Small intestine (tissue), 7 donors: ENCODE results near the gene IL1RAPL1. TPM values are rescaled to one million over a fixed set of nuclear protein-coding genes. Genes with fewer than 3 reads are reported as not detected.
A peak's percentile ranks its signal among the peaks of the same experiment; 100 is the strongest.

Experiments used
- DNase-seq, 2 donors: peaks; one replicate each; pipeline versions ENCODE4 v3.0.0 to v3.0.0-alpha.2; 2013
- FAIRE-seq: peaks from 2 replicates; lab custom pipeline; 2012; peaks lifted over from hg19 to GRCh38; lab: Jason Lieb, UNC
- H3K27ac ChIP-seq, 3 donors: one replicate each; pipeline ENCODE4 v1.5.1; 2013; ENCODE audit warnings: low read length in 2 of 3, mild to moderate bottlenecking in 2 of 3, control low read depth in 1 of 3, inconsistent platforms in 1 of 3, low read depth in 1 of 3, moderate library complexity in 1 of 3
- H3K27me3 ChIP-seq, 3 donors: one replicate each; pipeline ENCODE4 v1.6.1; 2013; ENCODE audit warnings: low read length in 3 of 3, inconsistent platforms in 1 of 3; ENCODE audit not compliant: control insufficient read depth in 3 of 3, insufficient read depth in 3 of 3
- H3K36me3 ChIP-seq, 3 donors: one replicate each; pipeline ENCODE4 v1.6.1; 2013; ENCODE audit warnings: low read length in 3 of 3, inconsistent platforms in 1 of 3, low read depth in 1 of 3, mild to moderate bottlenecking in 1 of 3, moderate library complexity in 1 of 3; ENCODE audit not compliant: control insufficient read depth in 3 of 3, insufficient read depth in 2 of 3
- H3K4me1 ChIP-seq, 3 donors: one replicate each; pipeline ENCODE4 v1.6.1; 2013; ENCODE audit warnings: low read length in 2 of 3, inconsistent platforms in 1 of 3, low read depth in 1 of 3, mild to moderate bottlenecking in 1 of 3, moderate library complexity in 1 of 3; ENCODE audit not compliant: control insufficient read depth in 3 of 3, insufficient read depth in 2 of 3
- H3K4me3 ChIP-seq, 3 donors: one replicate each; pipeline ENCODE4 v1.5.1; 2013; ENCODE audit warnings: low read length in 3 of 3, control low read depth in 1 of 3, inconsistent platforms in 1 of 3, low read depth in 1 of 3, mild to moderate bottlenecking in 1 of 3, moderate library complexity in 1 of 3
- H3K9me3 ChIP-seq, 2 donors: one replicate each; pipeline ENCODE4 v1.6.1; 2013; ENCODE audit warnings: low read depth in 1 of 2, low read length in 1 of 2; ENCODE audit not compliant: control insufficient read depth in 2 of 2, insufficient read depth in 1 of 2
- WGBS, 3 donors: extraction: QIAGEN DNeasy Blood & Tissue Kit; methylation state at CpG; one replicate each; pipeline ENCODE4 v1.1.7; 2013; 5-methylcytosine and 5-hydroxymethylcytosine counted together
- polyA plus RNA-seq, 4 donors: library from polyadenylated mRNA; stranded (reverse) in 3 of 4; unstranded in 1 of 4; fragments of 200-250 nt in 3 of 4; fragments of 120-200 nt in 1 of 4; gene quantifications; one replicate each; pipeline versions ENCODE4 v1.2.1 to v1.2.3, GENCODE V29; 2013
- donor health status: healthy with polysubstance abuse.
- donor health status: control.
- donor health status: control.
- donor health status: Bipolar disorder and iron deficiency.
- donor health status: healthy.

Gene IL1RAPL1
- polyA plus RNA-seq, 4 donors, result 0.04 to 0.27 TPM; not detected in 2

DNA sequence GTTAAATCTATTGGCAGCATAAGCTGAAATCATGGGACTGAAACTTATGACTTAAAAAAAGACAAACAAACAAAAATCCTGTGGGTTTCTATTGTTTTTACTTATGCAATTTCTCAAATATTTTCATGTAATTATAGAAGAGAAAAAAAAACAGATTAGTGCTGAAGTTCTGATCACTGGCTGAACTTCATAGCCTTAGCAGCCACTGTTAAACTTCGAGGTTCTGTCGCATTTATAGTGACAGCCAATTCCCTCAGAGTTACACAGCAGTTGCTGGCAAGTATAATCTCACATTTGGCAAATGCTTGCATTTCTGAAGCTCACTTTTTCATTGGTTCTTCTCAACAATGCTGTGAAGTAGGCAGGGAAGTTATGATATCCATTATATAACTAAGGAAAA is 879.2 kb downstream of the IL1RAPL1 start:
- FAIRE-seq, result no peak
- no peak for DNase-seq
- 65 to 75% (median 66%) methylated on average over 2 of the region's 2 CpGs for WGBS, 3 donors
- Histone ChIP-seq H3K4me3 (no peak overlapping the region), H3K9me3 (no peaks in the 10 kb centered on the region), H3K4me1 (no peaks in the 10 kb centered on the region), H3K27me3 (no peaks in the 10 kb centered on the region), H3K36me3 (no peaks in the 10 kb centered on the region), H3K27ac (no peak overlapping the region)

DNA sequence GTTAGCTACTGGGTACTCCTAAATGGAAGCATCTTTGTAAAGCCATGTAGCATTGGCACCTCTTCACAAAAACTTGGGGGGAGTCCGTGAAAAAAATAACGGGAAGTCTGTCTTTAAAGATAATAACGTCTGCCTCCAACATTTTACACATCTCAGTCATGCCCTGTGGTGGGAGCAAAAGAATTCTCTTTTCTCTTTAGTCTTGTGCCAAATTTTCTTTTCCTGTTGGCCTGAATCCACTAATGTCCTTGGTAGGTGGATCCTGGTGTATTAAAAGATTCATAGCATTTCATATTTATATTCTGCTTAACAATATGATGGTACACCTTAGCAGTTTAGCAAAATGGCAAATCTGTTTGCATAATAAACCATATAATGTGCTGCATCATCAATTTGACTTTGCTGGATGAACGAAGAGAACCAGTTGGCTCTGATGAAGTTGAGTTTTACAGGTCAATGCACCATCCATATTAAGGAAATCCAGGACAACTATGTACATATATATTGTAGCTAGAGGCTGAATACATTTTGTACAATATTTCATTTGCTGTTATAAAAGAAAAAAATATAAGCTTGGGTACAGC is 881.8 kb downstream of the IL1RAPL1 start:
- DNase-seq (no peak), FAIRE-seq (no peak)
- Histone ChIP-seq H3K4me3 (no peak overlapping the region), H3K4me1 (no peaks in the 10 kb centered on the region), H3K36me3 (no peaks in the 10 kb centered on the region), H3K9me3 (no peaks in the 10 kb centered on the region), H3K27me3 (no peaks in the 10 kb centered on the region), H3K27ac (no peak overlapping the region)
- WGBS, 3 donors, result 45 to 54% (median 48%) methylated on average over 4 of the region's 4 CpGs

DNA sequence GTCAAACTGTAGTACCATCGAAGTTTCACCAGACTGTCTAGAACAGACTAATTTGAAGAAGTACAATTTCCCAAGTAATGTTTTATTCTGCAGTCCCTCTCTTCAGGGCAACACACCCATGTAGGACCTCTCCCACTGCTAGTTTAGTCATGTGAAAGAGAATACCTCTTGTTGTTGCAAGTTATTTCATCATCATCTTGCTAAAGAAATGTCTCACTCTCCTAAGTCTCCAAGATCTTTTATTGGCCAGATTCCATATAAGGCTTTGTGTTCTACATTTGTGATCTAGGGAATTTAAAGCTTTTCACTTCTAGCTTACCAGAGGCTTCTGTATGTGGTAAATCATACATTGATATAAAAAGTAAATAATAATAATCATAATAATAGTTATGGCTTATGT is 882.8 kb downstream of the IL1RAPL1 start:
- FAIRE-seq, result no peak
- Histone ChIP-seq H3K36me3 (no peaks in the 10 kb centered on the region), H3K4me3 (no peak overlapping the region), H3K27me3 (no peaks in the 10 kb centered on the region), H3K4me1 (no peaks in the 10 kb centered on the region), H3K9me3 (no peaks in the 10 kb centered on the region), H3K27ac (no peak overlapping the region)
- 50 to 82% (median 77%) methylated on average over 1 of the region's 1 CpG for WGBS, 3 donors
- no peak for DNase-seq

DNA sequence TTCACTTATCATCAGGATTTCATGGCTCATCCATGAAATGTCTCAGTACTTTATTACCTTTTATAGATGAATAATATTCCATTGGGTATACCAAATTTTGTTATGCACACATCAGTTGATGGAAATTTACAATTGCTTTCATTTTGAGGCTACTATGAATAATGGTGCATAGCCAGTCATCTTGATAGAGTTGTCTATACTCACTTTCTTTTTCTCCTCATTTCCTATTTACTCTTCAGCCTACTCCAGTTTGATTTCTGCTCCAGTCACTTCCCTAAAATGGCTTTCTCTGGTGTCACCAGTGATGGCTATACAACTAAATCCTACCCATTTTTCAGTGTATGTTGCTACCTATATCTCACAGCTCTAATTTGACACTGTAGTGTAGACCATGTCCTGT is 884.6 kb downstream of the IL1RAPL1 start:
- Histone ChIP-seq H3K9me3 (no peaks in the 10 kb centered on the region), H3K27ac (no peak overlapping the region), H3K4me1 (no peaks in the 10 kb centered on the region), H3K36me3 (no peaks in the 10 kb centered on the region), H3K4me3 (no peak overlapping the region), H3K27me3 (no peaks in the 10 kb centered on the region)
- DNase-seq (no peak), FAIRE-seq (no peak)

DNA sequence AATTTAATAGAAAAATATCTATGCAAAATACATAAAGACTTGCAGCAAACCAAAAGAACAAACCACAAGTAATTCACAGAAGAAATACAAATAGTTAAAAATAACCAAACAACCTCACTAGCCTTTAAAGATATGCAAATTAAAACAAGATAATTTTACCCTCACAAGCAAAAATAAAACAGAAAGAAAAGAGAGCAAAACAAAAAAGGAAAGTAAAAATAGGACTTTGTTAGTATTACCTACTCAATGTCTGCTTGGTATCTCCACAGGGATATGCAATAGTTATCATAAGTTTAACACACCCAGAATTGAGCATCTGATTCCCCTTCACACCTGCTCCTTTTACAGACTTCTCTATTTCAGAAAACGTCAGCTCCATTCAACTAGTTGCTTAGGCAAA is 890.6 kb downstream of the IL1RAPL1 start:
- H3K4me1 ChIP-seq, result no peaks in the 10 kb centered on the region
- no peaks in the 10 kb centered on the region for H3K27me3 ChIP-seq
- WGBS, 3 donors, result 21 to 45% (median 39%) methylated on average over 1 of the region's 1 CpG
- DNase-seq (no peak), FAIRE-seq (no peak)
- no peak overlapping the region for H3K27ac ChIP-seq
- H3K9me3 ChIP-seq, result no peaks in the 10 kb centered on the region
- no peaks in the 10 kb centered on the region for H3K36me3 ChIP-seq
- H3K4me3 ChIP-seq, result no peak overlapping the region

DNA sequence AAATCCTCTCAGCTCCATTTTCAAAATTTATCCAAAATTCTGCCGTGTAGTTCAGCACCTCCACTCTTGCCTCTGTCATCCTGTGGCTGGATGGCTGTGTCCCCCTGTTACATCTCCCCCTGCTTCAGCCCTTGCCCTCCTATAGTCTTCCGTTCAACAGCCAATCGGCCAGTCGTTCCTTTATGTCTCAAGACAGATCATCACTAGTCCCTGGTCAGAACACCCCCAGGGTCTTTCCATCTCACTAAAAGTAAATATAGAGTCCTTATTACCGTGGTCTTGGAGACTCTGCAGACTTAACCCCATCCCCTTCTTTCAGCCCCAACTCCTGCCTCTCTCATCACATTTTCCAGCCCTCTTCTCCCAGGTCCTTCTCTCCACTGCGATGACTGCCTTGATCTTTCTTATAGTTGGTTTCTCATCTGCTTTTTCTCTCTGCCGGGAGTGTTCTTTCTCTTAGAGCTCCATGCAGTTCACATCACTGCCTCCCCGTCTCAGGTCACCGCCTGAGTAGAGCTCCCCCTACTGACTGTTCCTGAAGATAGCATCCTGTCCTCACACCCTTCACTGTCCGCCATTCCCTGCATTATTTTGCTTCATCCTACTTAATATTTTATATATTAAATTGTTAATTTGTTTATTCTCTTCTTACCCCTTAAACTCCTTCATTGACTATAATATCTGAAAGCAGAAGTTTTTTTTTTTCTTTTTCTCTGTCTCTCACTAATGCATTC is 891.3 kb downstream of the IL1RAPL1 start:
- Histone ChIP-seq H3K9me3 (no peaks in the 10 kb centered on the region), H3K27ac (no peak overlapping the region), H3K36me3 (no peaks in the 10 kb centered on the region), H3K27me3 (no peaks in the 10 kb centered on the region), H3K4me3 (no peak overlapping the region), H3K4me1 (no peaks in the 10 kb centered on the region)
- DNase-seq (peak in 1 of 2 donors; percentile 9), FAIRE-seq (no peak)
- WGBS, 3 donors, result 48 to 53% (median 50%) methylated on average over 10 of the region's 10 CpGs

DNA sequence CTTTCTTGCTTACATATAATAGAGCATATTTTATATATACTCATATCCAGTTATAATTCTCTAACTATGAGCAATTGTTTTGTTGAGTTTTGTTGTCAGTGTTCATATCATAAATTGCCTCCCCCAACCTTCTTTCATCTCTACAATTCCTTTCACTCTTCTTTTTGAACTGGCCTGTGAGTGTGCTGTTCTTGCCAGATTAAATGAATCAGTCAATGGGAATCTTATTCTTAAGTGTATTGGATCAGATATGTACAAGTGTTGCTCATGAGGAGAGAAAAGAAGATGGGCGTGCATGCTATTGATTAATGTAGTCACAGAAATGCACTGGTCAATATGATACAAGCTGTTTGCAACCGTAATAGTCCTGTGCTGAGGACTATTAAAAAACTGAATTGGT is 900.0 kb downstream of the IL1RAPL1 start:
- H3K27ac ChIP-seq, result no peak overlapping the region
- H3K4me3 ChIP-seq, result no peak overlapping the region
- WGBS, 3 donors, result 68 to 90% (median 80%) methylated on average over 2 of the region's 2 CpGs
- H3K27me3 ChIP-seq, result no peaks in the 10 kb centered on the region
- H3K36me3 ChIP-seq, result no peaks in the 10 kb centered on the region
- no peaks in the 10 kb centered on the region for H3K9me3 ChIP-seq
- no peak for DNase-seq
- H3K4me1 ChIP-seq, result no peaks in the 10 kb centered on the region
- FAIRE-seq, result no peak

DNA sequence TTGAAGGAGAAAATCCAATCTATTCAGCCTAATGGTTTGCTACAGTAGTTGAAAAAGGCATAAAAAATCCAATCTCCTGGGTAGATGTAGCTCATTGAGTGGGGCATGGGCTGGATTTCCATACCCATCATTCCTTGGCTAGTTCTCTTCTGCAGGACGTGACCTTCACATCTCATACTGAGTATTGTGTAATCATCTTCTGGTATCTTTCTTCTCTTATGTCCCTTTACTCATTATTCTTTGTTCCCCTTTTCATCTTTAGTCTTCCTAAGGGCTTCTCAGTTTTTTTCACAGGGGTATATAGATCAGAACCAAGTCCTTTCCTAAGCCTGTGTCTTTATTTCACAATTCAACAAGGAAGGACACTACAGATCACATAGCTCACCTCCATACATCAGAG is 900.5 kb downstream of the IL1RAPL1 start:
- WGBS, 3 donors, result 63 to 73% (median 65%) methylated on average over 1 of the region's 1 CpG
- DNase-seq, result no peak

DNA sequence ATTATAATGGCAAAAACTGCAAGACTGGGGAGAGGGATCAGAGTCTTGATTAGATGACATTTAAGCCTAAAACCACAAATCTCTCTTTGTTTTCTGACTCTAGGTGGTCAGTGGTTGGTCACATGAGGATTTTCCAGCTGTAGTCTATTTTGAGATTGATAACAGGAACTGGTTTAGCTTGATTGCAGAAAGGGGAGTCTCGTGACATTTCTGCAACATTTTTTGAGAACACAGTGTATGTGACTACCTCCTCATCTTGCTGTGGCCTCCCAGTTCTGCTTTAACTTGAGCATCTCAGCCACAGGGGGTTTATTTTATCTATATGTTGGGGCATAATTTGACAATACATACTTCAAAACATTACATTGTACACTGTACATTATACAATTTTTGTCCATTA is 901.7 kb downstream of the IL1RAPL1 start:
- FAIRE-seq (no peak), DNase-seq (no peak)
- 23 to 40% (median 33%) methylated on average over 1 of the region's 1 CpG for WGBS, 3 donors

More for the DNA sequence above, 900.5 kb downstream of the IL1RAPL1 start:
- Histone ChIP-seq H3K4me3 (no peak overlapping the region), H3K9me3 (no peaks in the 10 kb centered on the region), H3K27me3 (no peaks in the 10 kb centered on the region), H3K27ac (no peak overlapping the region), H3K4me1 (no peaks in the 10 kb centered on the region), H3K36me3 (no peaks in the 10 kb centered on the region)
- no peak for FAIRE-seq

More for the DNA sequence above, 901.7 kb downstream of the IL1RAPL1 start:
- Histone ChIP-seq H3K4me1 (no peaks in the 10 kb centered on the region), H3K27me3 (no peaks in the 10 kb centered on the region), H3K9me3 (no peaks in the 10 kb centered on the region), H3K4me3 (no peak overlapping the region), H3K27ac (no peak overlapping the region), H3K36me3 (no peaks in the 10 kb centered on the region)
